Gastrocnemius medialis (tissue), 4 donors: Measurements from ENCODE around the gene ATP13A5. TPM values are rescaled to one million over a fixed set of nuclear protein-coding genes. Genes with fewer than 3 reads are reported as not detected.
A peak's percentile ranks its signal among the peaks of the same experiment; 100 is the strongest.

Experiments used
- ATAC-seq, 2 donors: fragments of 150-250 bp; one replicate each; pipeline ENCODE4 v1.9.1; 2016
- DNase-seq, 2 donors: peaks; one replicate each; pipeline ENCODE4 v3.0.0-alpha.2; 2019
- H3K27ac ChIP-seq, 4 donors: fragments of 200-600 bp; sonication (generic); 1 replicate in 1 of 4; 2 replicates in 3 of 4; pipeline ENCODE4 v1.5.1; 2016 to 2018; ENCODE audit warnings: mild to moderate bottlenecking in 2 of 4, moderate library complexity in 1 of 4
- H3K27me3 ChIP-seq, 3 donors: fragments of 200-600 bp; sonication (generic) in 2 of 3; 1 replicate in 1 of 3; 2 replicates in 2 of 3; pipeline versions ENCODE4 v1.5.1 to v1.6.0; 2016 to 2019; ENCODE audit warnings: mild to moderate bottlenecking in 1 of 3, moderate library complexity in 1 of 3
- H3K36me3 ChIP-seq, 2 donors: fragments of 200-600 bp; sonication (generic) in 1 of 2; one replicate each; pipeline ENCODE4 v1.5.1; 2017 to 2018
- H3K4me1 ChIP-seq, 2 donors: fragments of 200-600 bp; sonication (generic) in 1 of 2; one replicate each; pipeline ENCODE4 v1.5.1; 2016 to 2017; ENCODE audit warnings: mild to moderate bottlenecking in 2 of 2
- H3K4me3 ChIP-seq, 4 donors: fragments of 200-600 bp; sonication (generic) in 3 of 4; 1 replicate in 1 of 4; 2 replicates in 3 of 4; pipeline ENCODE4 v1.5.1; 2016 to 2019; ENCODE audit warnings: mild to moderate bottlenecking in 2 of 4
- H3K9me3 ChIP-seq, 3 donors: fragments of 200-600 bp; sonication (generic) in 2 of 3; 1 replicate in 1 of 3; 2 replicates in 2 of 3; pipeline ENCODE4 v1.5.1; 2016 to 2019
- POLR2A ChIP-seq, 2 donors: fragments of 450-650 bp; IDR thresholded peaks; one replicate each; pipeline ENCODE4 v1.6.1; 2017; ENCODE audit warnings: antibody characterized with exemption in 2 of 2, mild to moderate bottlenecking in 2 of 2, moderate library complexity in 2 of 2
- in situ Hi-C, 4 donors: fragments of 200-750 bp; cut with MboI; loops; one replicate each; pipeline versions ENCODE4 v1.15.0 to v1.8.0; 2017; ENCODE audit warnings: low sequenced_read_pairs in 4 of 4
- intact Hi-C: fragments of 100-400 bp; cut with DNase I; formaldehyde crosslinking; loops from one replicate; pipeline ENCODE4 v1.15.1; 2023; ENCODE audit warnings: low total_unique reads
- total RNA-seq, 4 donors: library from RNA; depleted of rRNA; stranded (reverse); fragments of >200 nt; gene quantifications; one replicate each; pipeline versions ENCODE4 v1.1.0 to v1.2.3, GENCODE V29; 2016
- TF ChIP-seq, protein P1 (sequence below), 5 experiments: fragments of 450-650 bp in 3 of 5; fragments of 200-600 bp in 2 of 5; sonication (generic) in 2 of 5; IDR thresholded peaks in 4 of 5; conservative IDR thresholded peaks in 1 of 5; 1 replicate in 4 of 5; 2 replicates in 1 of 5; pipeline ENCODE4 v1.5.1; 2016 to 2019; ENCODE audit warnings: antibody characterized with exemption in 5 of 5, mild to moderate bottlenecking in 3 of 5, moderate library complexity in 3 of 5

ATP13A5 gene
- total RNA-seq, 4 donors from 2014 or later: not detected

DNA sequence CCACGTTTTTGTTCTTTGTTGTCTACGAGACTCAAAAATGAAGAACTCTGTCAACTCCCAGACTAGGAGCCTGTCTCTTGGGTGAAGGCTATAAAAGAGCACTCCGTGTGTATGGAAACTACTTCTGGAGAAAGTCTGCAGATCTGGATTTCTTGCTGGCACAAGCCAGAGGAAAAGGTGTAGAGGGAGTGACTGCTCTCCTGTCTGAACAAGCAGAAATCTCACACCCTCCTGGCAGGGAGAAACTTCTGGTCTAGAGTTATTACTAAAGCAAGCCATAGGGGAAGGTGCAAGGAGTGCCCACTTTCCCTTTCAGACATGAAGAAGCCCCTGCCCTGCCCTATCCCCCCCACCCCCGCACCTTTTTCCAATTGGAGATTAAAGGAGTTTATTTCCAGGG is 128.1 kb downstream of the ATP13A5 start:
- Histone ChIP-seq H3K27me3 (no peaks in the 10 kb centered on the region), H3K4me1 (peaks cover 0 to 8% of the 10 kb centered on the region in 2 donors), H3K4me3 (no peak overlapping the region), H3K36me3 (no peaks in the 10 kb centered on the region), H3K9me3 (peaks cover 0 to 19% (median 6%) of the 10 kb centered on the region in 3 donors), H3K27ac (no peak overlapping the region)
- DNase-seq (no peak), ATAC-seq (no peak)
- TF ChIP-seq POLR2A (IDR thresholded peaks at IDR 0.05): no peak
- TF ChIP-seq, protein P1, sequence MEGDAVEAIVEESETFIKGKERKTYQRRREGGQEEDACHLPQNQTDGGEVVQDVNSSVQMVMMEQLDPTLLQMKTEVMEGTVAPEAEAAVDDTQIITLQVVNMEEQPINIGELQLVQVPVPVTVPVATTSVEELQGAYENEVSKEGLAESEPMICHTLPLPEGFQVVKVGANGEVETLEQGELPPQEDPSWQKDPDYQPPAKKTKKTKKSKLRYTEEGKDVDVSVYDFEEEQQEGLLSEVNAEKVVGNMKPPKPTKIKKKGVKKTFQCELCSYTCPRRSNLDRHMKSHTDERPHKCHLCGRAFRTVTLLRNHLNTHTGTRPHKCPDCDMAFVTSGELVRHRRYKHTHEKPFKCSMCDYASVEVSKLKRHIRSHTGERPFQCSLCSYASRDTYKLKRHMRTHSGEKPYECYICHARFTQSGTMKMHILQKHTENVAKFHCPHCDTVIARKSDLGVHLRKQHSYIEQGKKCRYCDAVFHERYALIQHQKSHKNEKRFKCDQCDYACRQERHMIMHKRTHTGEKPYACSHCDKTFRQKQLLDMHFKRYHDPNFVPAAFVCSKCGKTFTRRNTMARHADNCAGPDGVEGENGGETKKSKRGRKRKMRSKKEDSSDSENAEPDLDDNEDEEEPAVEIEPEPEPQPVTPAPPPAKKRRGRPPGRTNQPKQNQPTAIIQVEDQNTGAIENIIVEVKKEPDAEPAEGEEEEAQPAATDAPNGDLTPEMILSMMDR (IDR thresholded peaks at IDR 0.05 in 4 of 5, conservative IDR thresholded peaks at IDR 0.05 in 1 of 5): no peak
- in situ Hi-C loops: no loop called here
- intact Hi-C loops: no loop called here

DNA sequence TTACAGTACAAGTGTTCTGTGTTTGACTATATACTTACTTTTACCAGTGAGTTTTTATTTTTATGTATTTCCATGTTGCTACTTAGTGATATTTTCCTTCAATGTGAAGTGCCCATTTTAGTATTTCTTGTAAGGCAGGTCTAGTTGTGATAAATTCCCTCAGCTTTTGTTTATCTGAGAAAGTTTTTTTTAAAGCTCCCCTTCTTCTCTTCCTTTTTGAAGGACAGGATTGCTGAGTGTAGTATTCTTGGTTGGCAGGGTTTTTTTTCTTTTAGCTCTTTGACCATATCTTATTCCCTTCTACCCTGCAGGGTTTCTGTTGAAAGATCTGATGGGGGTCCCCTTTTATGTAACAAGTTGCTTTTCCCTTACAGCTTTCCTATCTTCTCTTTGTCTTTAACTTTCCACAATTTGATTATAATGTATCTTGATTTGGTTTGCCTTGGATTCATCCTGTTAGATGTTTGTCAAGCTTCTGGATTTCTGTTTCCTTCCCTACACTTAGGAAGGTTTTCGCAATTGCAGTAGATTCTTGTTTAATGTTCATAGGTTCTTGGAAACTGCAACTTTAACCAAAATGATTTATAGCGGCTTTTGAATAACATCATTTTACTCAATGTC is 129.6 kb downstream of the ATP13A5 start:
- intact Hi-C loops: no loop called here

GRCh38 chr3:193243571-193243970 is 135.0 kb downstream of the ATP13A5 start:
- DNase-seq (no peak), ATAC-seq (no peak)
- Histone ChIP-seq H3K27me3 (no peaks in the 10 kb centered on the region), H3K4me3 (no peak overlapping the region), H3K36me3 (no peaks in the 10 kb centered on the region), H3K4me1 (peaks cover 16 to 31% of the 10 kb centered on the region in 2 donors), H3K27ac (no peak overlapping the region), H3K9me3 (peaks cover 0 to 6% (median 0%) of the 10 kb centered on the region in 3 donors)
- in situ Hi-C loops: no loop called here
- intact Hi-C loops: loop anchor here (5.0 kb wide), 2 partner anchors 36 to 51 kb away; no protein-coding TSS in a partner anchor
- TF ChIP-seq POLR2A (IDR thresholded peaks at IDR 0.05): no peak
- TF ChIP-seq, protein P1 (IDR thresholded peaks at IDR 0.05 in 4 of 5, conservative IDR thresholded peaks at IDR 0.05 in 1 of 5): no peak

More for the DNA sequence above, 129.6 kb downstream of the ATP13A5 start:
- peaks cover 0 to 19% (median 6%) of the 10 kb centered on the region in 3 donors for H3K9me3 ChIP-seq
- H3K4me1 ChIP-seq: peaks cover 0 to 4% of the 10 kb centered on the region in 2 donors
- H3K27me3 ChIP-seq: no peaks in the 10 kb centered on the region
- H3K4me3 ChIP-seq: no peak overlapping the region
- ATAC-seq (no peak), DNase-seq (no peak)
- in situ Hi-C loops: no loop called here
- no peak overlapping the region for H3K27ac ChIP-seq
- no peaks in the 10 kb centered on the region for H3K36me3 ChIP-seq
- no peak for TF ChIP-seq POLR2A (IDR thresholded peaks at IDR 0.05)
- TF ChIP-seq, protein P1 (IDR thresholded peaks at IDR 0.05 in 4 of 5, conservative IDR thresholded peaks at IDR 0.05 in 1 of 5): no peak

GRCh38 chr3:193241716-193242115 is 136.8 kb downstream of the ATP13A5 start:
- TF ChIP-seq, protein P1 (IDR thresholded peaks at IDR 0.05 in 4 of 5, conservative IDR thresholded peaks at IDR 0.05 in 1 of 5): no peak
- no peak for TF ChIP-seq POLR2A (IDR thresholded peaks at IDR 0.05)
- peak overlapping the region; percentile 96 to 98 (median 97) for H3K27ac ChIP-seq
- in situ Hi-C loops: no loop called here

More at GRCh38 chr3:193241716-193242115, 136.8 kb downstream of the ATP13A5 start:
- DNase-seq: no peak
- H3K9me3 ChIP-seq: no peaks in the 10 kb centered on the region
- H3K36me3 ChIP-seq: no peaks in the 10 kb centered on the region
- intact Hi-C loops: loop anchor here (1.0 to 5.0 kb wide), 5 partner anchors 34 to 415 kb away; partner anchors contain the start of genes MB21D2 and OPA1
- peak; percentile 17 to 27 for ATAC-seq
- no peaks in the 10 kb centered on the region for H3K27me3 ChIP-seq
- peaks cover 16 to 31% of the 10 kb centered on the region in 2 donors for H3K4me1 ChIP-seq
- peak overlapping the region; percentile 65 to 76 (median 72) for H3K4me3 ChIP-seq
